Glomerular endothelial cell (primary cell): ENCODE data around the gene NAT10. TPM values are rescaled to one million over a fixed set of nuclear protein-coding genes. Genes with fewer than 3 reads are reported as not detected.
"Not testable (repeated sequence)": the region's sequence is repeated elsewhere in the genome, so short reads cannot be mapped to it uniquely, and the experiment has no call there.

Source experiments
- DNase-seq: peaks from one replicate; pipeline ENCODE4 v3.0.0-alpha.2; 2011; ENCODE audit warnings: low read depth, low spot score; ENCODE audit errors: extremely low read depth
- total RNA-seq: library from RNA; depleted of rRNA; stranded (reverse); fragments of >200 nt; gene quantifications from 2 replicates; pipeline ENCODE4 v1.2.3, GENCODE V29; 2015

Gene NAT10
- total RNA-seq, 1 donor from 2014 or later: 23.3 TPM

DNA sequence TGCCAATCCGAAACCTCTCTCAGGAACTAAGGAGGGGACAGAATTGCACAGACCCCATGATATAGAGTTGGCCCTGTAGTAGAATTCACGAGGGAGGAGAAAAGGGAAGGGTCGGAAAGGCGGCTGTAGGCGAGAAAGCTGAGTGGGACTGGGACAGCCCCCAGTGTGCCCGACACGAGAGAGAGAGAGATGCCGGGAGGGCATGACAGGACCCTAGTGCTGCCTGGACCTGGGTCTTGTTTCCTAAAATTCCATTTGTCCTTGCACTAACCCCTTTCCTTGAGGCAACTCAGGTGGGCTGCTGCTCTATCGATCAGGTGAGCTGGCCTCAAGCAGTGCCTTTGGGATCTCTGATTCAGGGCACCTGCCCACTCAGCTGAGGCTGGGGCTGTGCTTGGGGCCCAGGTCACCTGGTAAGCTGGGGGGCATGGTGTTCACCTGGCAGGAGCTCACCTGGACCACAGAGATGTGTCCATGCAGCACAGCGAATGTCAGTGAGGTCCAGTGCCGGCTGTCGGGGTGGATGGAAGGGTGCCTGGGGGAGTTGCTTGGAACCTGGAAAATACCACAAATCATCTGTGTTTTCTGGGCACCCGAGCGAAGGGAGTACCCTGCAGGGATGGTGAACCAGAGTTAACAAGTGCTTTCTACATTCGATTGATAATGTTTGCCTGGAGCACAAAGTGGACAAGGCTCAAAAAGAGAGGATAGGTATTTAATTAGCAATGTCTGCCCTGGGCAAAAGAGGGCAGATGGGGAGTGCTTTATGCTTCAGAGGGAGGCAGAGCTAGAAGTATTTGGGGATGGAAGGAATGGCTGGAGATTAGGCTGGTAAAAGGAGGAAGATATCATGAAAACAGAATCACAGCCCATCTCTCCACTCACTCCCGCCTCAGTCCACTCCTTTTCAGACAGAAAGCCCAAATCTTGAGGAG lies 61.6 kb downstream of the NAT10 start:
- DNase-seq: no peak

DNA sequence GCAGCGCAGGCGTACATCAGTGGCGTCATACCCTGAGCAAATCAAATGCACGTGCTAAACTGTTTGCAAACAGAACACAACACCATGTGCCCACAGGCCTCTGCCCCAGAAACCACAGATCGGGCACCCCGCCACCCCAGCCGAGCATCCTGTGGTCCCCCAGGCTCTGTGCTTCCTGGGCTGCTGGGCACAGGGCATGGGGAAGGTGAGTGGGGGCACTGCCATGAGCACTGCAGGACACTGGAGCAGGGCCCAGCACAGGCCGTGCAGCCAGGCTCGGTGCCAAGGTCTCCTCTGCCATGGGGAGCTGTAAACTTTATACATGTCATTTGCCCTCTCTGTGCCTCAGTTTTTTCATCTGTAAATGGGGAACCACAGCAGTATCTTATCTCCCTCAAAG lies 62.5 kb downstream of the NAT10 start:
- no peak for DNase-seq

DNA sequence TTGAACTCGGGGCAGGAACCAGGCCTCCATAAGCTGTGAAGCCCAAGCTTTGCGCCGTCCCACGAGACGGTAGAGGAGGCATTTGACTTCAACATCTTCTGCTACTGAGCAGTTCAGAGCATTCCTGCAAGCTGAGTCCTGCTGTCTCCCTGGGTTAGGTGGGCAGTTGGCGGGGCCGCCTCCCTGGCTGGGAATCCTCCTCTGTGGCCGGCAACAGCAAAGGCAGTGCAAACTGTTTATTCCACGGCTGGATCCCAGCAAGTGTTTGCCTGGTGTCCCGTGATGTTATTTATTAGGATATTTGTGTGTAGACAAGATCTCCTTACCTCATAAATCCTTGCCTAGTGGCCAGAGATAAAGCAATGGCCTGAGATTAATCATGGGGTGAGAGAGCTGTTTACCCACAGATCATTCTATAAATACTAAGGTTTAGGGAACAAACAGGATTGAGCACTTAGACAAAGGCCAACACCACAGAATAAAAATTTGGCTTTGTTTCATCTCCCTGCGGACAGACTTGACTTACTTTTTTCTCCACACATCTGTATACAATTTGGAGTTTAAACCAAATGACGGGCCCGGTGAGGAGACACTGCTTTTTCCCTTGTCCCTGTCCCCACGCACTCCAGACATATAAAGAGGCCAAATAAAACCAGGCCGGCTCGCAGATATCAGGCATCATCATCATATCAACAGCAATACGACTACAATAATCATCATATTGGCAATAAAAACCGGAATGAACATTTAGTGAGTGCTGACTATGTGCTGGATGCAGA lies 63.4 kb downstream of the NAT10 start:
- DNase-seq: no peak

DNA sequence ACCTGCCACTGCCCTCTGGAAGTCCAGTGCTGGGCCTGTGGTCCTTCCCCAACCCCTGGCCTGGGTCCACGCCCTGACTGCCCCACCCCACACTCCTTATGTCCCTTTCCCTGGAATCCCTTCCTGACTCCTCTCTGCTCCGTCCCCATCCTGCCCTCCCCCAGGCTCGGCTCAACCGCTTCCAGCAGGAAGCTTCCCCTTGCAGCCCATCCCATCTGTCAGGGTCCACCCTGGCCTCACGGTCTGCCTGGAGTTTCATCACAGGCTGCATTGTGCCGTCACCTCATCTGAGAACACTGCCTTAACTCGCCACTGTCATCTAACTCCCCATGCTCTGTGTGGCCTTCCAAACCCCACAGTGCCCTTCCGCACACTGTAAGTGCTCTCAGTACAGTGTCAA lies 64.3 kb downstream of the NAT10 start:
- no peak for DNase-seq

- no peak for DNase-seq
Observed at GRCh38 chr11:34173050-34173449, 67.6 kb downstream of the NAT10 start.

DNA sequence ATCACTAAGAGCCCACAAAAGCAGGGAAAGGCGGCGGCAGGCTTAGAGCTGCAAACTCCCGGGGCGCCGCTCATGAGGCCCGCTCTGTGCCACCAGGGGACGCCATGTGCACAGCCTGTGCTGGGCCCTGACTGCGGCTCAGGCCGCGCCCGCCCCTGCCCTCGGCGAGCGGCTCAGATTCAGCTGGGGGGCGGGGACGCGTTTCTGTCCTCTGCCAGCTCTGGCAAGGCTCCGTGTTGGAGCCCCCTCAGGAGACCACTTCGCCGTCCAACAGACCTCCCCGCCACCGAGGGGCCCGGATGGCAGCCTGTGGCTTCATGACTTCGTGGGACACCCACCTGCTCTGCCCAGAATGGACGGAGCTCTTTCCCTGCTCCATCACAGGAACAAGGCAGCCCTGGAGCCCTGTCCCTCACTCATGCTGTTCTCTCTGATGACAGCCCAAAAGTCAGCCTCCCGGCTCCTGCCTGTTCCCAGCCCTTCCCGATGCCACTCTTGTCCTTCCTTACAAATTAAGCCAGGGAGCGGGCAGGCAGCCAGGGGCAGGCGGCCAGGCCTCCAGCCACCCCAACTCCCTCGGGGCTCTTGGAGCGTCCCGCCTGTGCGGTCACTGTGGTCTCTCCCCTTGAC lies 69.1 kb downstream of the NAT10 start:
- DNase-seq: no peak

- DNase-seq: no peak
Observed at GRCh38 chr11:34175284-34176019, 70.0 kb downstream of the NAT10 start.

DNA sequence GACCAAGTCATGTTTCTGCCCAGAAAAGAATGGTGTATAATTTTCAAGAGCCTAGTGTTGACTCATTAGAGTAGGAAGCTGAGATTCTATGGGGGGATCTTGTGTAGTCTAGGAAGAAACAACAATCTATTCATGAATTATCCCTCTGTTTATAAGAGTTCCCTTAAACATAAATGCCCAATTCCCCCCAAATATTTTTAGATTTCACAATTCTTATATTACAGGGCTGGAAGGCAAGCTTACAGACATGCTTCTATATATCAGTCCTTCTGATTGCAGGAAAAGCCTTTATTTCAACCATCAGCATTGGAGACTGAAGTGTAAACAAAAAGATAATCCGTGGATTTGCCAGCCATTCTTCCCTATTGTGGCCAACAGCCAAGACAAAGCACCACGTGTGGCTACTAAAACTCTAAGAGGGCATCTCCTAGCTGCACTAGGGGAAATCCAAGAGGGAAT lies 71.4 kb downstream of the NAT10 start:
- DNase-seq: no peak

DNA sequence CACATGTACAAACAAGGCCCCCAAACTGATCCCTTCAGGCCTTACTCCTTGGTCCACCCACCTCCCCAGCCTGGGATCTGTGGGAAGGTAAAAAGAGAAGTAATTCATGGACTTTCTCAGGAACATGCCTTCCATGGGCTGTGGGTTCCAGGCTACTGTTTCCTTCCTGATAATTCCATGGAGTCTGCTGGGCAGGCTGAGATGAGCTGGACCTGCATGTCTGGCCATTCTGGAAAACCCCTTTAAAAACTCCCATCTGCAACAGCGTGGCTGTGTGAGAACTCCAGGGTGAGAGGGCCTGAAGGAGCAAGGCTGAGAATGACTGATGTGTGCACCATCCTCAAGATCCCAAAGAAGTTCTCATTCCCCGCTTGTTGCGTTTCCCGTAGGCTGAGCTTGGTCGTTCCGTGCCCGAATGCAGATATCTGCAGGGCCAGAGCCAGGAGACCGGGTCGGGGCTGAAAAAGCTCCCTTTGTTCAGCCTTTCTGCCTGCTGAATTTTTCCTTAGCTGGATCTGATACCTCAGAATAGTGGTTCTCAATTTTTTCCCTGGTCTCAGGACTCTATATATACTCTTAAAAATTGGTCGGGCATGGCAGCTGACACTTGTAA lies 72.9 kb downstream of the NAT10 start:
- DNase-seq: no peak

DNA sequence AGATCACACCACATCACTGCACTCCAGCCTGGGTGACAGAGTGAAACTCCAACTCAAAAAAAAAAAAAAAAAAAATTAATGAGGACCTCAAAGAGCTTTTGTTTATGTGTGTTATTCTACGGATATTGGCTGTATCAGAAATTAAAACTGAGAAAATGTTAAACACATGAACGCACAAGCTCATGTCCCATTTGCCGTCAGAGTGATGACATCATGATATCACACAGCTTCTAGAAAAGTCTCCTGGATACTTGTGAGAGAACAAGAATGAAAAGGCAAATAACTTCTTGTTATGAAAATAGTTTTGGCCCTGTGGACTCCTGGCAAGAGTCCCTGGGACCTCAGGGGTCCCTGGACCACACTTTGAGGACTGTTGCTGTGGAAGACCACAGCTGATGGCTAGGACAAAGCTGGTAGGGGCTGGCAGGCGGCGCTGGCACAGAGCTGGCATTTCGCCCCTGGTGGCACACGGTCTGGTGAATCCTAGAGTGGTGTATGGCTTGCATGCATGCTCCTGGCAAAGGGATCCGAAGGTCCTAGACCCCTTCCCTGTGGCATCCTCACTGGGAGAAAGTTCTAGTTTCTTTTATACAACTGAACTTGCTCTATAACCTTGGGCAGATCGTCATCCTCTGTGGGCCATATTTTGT lies 73.7 kb downstream of the NAT10 start:
- no peak for DNase-seq

DNA sequence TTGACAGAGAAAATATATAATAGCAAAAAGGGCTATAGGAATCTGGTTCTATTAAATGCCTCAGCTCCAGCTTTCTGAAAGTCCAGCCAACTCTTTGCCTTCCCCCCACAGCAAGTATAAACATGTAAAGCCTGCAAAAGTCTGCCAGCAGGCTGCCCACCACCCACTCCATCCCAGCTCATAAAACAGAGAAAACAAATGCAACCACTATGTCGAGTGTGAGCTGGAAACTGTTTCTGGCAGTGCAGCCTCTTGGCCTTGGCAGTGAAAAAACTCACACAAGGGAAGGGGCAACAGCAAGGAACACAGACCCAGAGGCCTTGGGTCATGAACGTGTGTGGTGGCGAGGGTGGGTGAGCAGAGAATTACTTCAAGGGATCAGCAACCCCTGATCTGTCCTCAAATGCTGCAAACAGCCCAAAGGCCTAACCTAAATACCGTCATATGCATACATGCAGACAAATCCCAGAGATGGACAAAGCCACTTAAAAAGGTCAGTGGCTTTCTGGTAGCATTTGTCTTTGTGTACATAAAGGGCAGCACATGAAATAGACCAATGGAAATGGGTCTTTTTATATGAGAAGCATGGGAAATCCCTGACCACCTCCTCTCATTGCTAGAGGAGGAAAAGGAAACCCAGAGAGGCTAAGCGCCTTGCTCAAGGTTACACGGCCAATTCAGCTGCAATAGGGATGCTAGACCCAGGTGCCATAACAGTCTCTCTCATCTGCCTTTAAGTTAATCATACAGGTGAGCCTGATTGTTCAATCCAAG lies 74.8 kb downstream of the NAT10 start:
- DNase-seq: no peak

DNA sequence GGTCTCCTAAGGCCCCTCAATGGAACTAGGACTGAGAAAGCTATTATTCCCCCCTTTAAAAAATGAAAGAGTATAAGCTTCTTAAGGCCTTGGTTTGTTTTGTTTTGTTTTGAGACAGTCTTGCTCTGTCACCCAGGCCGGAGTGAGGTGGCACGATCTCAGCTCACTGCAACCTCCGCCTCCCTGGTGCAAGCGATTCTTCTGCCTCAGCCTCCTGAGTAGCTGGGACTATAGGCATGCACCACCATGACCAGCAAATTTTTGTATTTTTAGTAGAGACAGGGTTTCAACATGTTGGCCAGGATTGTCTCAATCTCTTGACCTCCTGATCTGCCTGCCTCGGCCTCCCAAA lies 75.4 kb downstream of the NAT10 start:
- not testable (repeated sequence) for DNase-seq

DNA sequence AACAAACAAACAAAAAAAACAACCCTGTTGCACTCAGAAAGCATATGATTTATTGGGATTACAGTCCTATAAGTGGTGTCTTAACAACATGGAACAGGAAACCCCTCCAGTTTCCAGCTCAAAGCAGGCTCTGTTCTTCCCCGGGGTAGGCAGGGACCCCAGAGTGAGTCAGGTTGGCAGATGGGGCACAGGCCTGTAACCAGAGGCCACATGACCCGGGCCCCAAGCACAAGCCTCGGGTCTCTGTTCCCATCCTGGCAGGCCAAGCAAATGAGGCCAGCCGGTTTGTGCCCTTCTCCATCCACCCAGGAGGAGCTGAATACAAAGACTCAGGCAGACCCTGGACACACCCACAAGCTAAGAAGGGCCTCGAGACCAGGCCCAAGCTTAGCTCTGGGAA lies 75.8 kb downstream of the NAT10 start:
- DNase-seq: no peak

GRCh38 chr11:34181856-34182405 lies 76.5 kb downstream of the NAT10 start:
- no peak for DNase-seq

DNA sequence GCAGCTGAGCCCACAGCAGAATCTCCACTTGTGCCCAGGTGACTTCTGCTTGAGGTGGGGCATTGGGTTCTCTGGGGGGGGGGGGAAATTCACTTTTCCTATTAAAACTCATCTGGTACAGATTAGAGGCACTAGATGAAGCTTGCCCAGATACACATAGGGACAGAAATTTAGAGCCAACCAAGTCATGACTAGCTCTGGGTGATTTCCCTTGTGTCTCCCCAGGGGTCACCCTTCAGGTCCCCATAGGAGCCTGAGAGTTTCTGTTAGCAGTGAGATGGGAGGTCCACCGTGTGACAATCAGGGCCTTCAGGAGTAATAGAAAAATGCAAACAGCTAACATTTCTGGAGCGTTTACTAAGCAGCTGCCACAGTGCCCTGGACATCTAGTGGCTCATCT lies 77.0 kb downstream of the NAT10 start:
- no peak for DNase-seq

DNA sequence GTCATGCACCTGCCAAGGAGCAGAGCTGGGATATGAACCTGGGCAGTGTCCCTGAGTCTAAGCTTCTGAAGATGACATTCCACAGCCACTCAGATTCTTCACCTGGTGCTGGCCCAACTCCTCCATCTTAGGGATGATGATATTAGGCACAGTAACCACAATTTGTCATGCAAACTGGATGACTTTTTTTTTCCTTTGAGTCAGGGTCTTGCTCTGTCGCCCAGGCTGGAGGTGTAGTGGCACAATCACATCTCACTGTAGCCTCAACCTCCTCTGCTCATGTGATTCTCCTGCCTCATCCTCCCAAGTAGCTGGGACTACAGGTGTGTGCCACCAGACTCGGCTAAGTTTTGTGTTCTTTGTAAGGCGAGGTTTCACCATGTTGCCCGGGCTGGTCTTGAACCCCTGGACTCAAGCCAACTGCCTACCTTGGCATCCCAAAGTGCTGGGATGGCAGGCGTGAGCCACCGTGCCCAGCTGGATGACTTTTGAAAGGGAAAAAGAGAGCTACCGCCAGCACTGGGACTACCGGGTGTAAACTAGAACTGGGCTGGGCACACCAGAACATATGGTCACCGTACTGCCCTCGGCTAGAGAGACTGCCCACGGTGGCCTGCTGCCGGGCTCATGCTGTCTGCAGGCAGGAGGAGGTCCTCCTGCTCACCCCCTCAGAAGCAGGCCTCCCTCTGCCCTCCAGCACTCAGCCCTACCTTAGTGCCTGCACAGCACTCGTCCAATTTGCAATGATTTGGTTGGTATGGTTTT lies 77.7 kb downstream of the NAT10 start:
- DNase-seq: no peak

DNA sequence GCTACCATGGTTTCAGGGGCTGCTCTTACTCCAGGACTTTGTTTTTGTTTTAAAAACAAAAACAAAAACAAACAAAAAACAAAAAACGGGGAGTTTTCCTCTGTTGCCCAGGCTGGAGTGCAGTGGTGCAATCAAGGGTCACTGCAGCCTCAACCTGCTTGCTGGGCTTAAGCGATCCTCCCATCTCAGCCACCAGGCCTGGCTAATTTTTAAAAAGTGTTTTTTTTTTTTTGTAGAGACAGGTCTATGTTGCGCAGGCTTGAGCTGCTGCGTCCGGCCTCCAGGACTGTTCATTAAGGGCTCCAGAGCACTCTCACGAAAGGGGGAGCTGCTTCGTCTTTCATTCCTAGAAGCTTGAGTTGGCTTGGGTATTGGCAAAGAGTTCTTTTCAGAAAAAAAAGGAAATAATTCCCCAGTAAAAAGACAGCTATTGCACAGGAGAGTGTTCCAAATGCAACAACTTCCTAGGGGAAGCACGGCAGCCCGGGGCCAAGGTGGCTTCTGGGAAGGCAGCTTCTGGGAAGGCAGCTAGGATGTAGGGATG lies 78.5 kb downstream of the NAT10 start:
- DNase-seq: no peak

DNA sequence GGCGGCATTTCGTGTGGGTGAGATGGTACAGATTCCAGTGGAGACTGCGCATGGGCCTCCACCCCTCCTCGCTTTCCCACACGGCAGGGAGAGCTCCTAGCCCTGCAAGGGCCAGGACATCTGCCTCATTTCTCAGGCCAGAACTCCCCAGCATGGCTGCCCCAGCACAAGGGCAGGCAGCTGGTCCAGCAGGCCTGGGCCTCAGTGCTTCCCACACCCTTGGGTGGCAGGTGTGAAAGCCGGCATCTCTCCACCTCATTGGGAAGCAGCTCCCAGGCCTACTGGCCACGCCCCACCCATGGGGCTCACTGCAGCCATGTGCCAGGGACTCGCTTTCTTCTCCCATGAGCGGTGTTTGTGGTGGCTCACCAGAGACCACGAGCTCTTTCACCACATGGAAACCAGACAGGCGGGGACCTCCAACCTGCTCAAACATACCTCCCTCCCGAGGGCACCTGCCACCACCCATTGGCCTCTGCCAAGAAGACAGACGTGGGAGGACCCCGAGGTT lies 79.1 kb downstream of the NAT10 start:
- no peak for DNase-seq
